HEK293 (cell line): ENCODE measurements around the gene RPS6KB2.
A peak's percentile ranks its signal among the peaks of the same experiment; 100 is the strongest.

Experiments used
- BCL11A ChIP-seq: fragments of 450-650 bp; formaldehyde crosslinking; IDR thresholded peaks from 2 replicates; pipeline ENCODE4 v1.5.1; 2016; ENCODE audit warnings: low read depth, missing biosample characterization, missing genetic modification characterization
- BCL11B ChIP-seq: fragments of 450-650 bp; formaldehyde crosslinking; IDR thresholded peaks from 2 replicates; pipeline ENCODE4 v1.5.1; 2016; ENCODE audit warnings: low read depth, missing biosample characterization, missing genetic modification characterization
- FEZF1 ChIP-seq: fragments of 450-650 bp; formaldehyde crosslinking; IDR thresholded peaks from 2 replicates; pipeline ENCODE4 v1.5.1; 2016; ENCODE audit warnings: missing biosample characterization, missing genetic modification characterization
- KLF1 ChIP-seq: fragments of 450-650 bp; formaldehyde crosslinking; IDR thresholded peaks from 2 replicates; pipeline ENCODE4 v1.5.1; 2016; ENCODE audit warnings: missing biosample characterization, missing genetic modification characterization
- PRDM6 ChIP-seq: fragments of 450-650 bp; formaldehyde crosslinking; IDR thresholded peaks from 2 replicates; pipeline ENCODE4 v1.5.1; 2017; ENCODE audit warnings: missing biosample characterization, missing genetic modification characterization
- REPIN1 ChIP-seq: fragments of 450-650 bp; formaldehyde crosslinking; IDR thresholded peaks from 2 replicates; pipeline ENCODE4 v1.5.1; 2017; ENCODE audit warnings: missing biosample characterization, missing genetic modification characterization, low read depth
- ZBTB17 ChIP-seq: fragments of 450-650 bp; formaldehyde crosslinking; IDR thresholded peaks from 2 replicates; pipeline ENCODE4 v1.5.1; 2016; ENCODE audit warnings: missing biosample characterization, missing genetic modification characterization
- ZFHX2 ChIP-seq: fragments of 450-650 bp; formaldehyde crosslinking; conservative IDR thresholded peaks from 2 replicates; pipeline ENCODE4 v1.5.1; 2016; ENCODE audit warnings: missing biosample characterization, missing genetic modification characterization
- ZNF121 ChIP-seq: fragments of 450-650 bp; formaldehyde crosslinking; IDR thresholded peaks from 2 replicates; pipeline ENCODE4 v1.5.1; 2016; ENCODE audit warnings: missing biosample characterization, missing genetic modification characterization
- ZNF24 ChIP-seq: fragments of 450-650 bp; formaldehyde crosslinking; IDR thresholded peaks from 2 replicates; pipeline ENCODE4 v1.5.1; 2016; ENCODE audit warnings: missing biosample characterization, missing genetic modification characterization
- ZNF350 ChIP-seq: fragments of 450-650 bp; formaldehyde crosslinking; IDR thresholded peaks from 2 replicates; pipeline ENCODE4 v1.5.0; 2017; ENCODE audit warnings: missing biosample characterization, mild to moderate bottlenecking, missing genetic modification characterization
- ZNF354C ChIP-seq: fragments of 450-650 bp; formaldehyde crosslinking; IDR thresholded peaks from 2 replicates; pipeline ENCODE4 v1.5.1; 2016; ENCODE audit warnings: missing biosample characterization, missing genetic modification characterization, low read depth, borderline replicate concordance
- ZNF404 ChIP-seq: fragments of 450-650 bp; formaldehyde crosslinking; IDR thresholded peaks from 2 replicates; pipeline ENCODE4 v1.5.1; 2017; ENCODE audit warnings: missing biosample characterization, missing genetic modification characterization
- ZNF549 ChIP-seq: fragments of 450-650 bp; IDR thresholded peaks from 2 replicates; pipeline ENCODE4 v1.5.1; 2018; ENCODE audit warnings: missing biosample characterization, missing genetic modification characterization, mild to moderate bottlenecking, inconsistent platforms, moderate library complexity
- ZNF558 ChIP-seq: fragments of 450-650 bp; formaldehyde crosslinking; IDR thresholded peaks from 2 replicates; pipeline ENCODE4 v1.5.1; 2016; ENCODE audit warnings: missing biosample characterization, missing genetic modification characterization
- ZNF571 ChIP-seq: fragments of 450-650 bp; formaldehyde crosslinking; IDR thresholded peaks from 2 replicates; pipeline ENCODE4 v1.5.0; 2017; ENCODE audit warnings: missing biosample characterization, missing genetic modification characterization
- ZNF626 ChIP-seq: fragments of 450-650 bp; sonication (Bioruptor Pico); formaldehyde crosslinking; IDR thresholded peaks from 2 replicates; pipeline ENCODE4 v1.5.1; 2018; ENCODE audit warnings: missing biosample characterization, missing genetic modification characterization, inconsistent platforms
- ZNF664 ChIP-seq: fragments of 450-650 bp; formaldehyde crosslinking; IDR thresholded peaks from 2 replicates; pipeline ENCODE4 v1.5.1; 2016; ENCODE audit warnings: missing biosample characterization, missing genetic modification characterization
- ZNF747 ChIP-seq: fragments of 450-650 bp; formaldehyde crosslinking; IDR thresholded peaks from 2 replicates; pipeline ENCODE4 v1.5.1; 2016; ENCODE audit warnings: missing biosample characterization, missing genetic modification characterization
- ZNF776 ChIP-seq: fragments of 450-650 bp; formaldehyde crosslinking; IDR thresholded peaks from 2 replicates; pipeline ENCODE4 v1.5.0; 2017; ENCODE audit warnings: missing biosample characterization, missing genetic modification characterization, borderline replicate concordance
- ZNF785 ChIP-seq: fragments of 450-650 bp; formaldehyde crosslinking; IDR thresholded peaks from 2 replicates; pipeline ENCODE4 v1.5.1; 2016; ENCODE audit warnings: missing biosample characterization, missing genetic modification characterization
- ZSCAN30 ChIP-seq: fragments of 450-650 bp; IDR thresholded peaks from 2 replicates; pipeline ENCODE4 v1.5.1; 2018; ENCODE audit warnings: missing biosample characterization, mild to moderate bottlenecking, missing genetic modification characterization, moderate library complexity
- TF ChIP-seq, protein P1 (sequence below): fragments of 450-650 bp; formaldehyde crosslinking; optimal IDR thresholded peaks from 2 replicates; pipeline ENCODE3; 2016; ENCODE audit warnings: missing biosample characterization, mild to moderate bottlenecking, missing genetic modification characterization
- TF ChIP-seq, protein P2 (sequence below): fragments of 450-650 bp; formaldehyde crosslinking; conservative IDR thresholded peaks from 2 replicates; pipeline ENCODE4 v1.5.1; 2016; ENCODE audit warnings: low read depth, missing biosample characterization, missing genetic modification characterization
- TF ChIP-seq, protein P3 (sequence below): fragments of 450-650 bp; formaldehyde crosslinking; IDR thresholded peaks from 2 replicates; pipeline ENCODE4 v1.5.1; 2016; ENCODE audit warnings: missing biosample characterization, missing genetic modification characterization
- TF ChIP-seq, protein P4 (sequence below): fragments of 450-650 bp; IDR thresholded peaks from 2 replicates; pipeline ENCODE4 v1.5.1; 2018; ENCODE audit warnings: missing biosample characterization, mild to moderate bottlenecking, missing genetic modification characterization

The RPS6KB2 gene

GRCh38 chr11:67435031-67435726, 6.9 kb downstream of the RPS6KB2 start (continued):
- TF ChIP-seq, protein P1, sequence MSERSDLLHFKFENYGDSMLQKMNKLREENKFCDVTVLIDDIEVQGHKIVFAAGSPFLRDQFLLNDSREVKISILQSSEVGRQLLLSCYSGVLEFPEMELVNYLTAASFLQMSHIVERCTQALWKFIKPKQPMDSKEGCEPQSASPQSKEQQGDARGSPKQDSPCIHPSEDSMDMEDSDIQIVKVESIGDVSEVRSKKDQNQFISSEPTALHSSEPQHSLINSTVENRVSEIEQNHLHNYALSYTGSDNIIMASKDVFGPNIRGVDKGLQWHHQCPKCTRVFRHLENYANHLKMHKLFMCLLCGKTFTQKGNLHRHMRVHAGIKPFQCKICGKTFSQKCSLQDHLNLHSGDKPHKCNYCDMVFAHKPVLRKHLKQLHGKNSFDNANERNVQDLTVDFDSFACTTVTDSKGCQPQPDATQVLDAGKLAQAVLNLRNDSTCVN, result no peak
- no peak for TF ChIP-seq ZNF549
- TF ChIP-seq BCL11A (tag by site-specific recombination), result no peak
- TF ChIP-seq ZNF776 (tag by site-specific recombination), result no peak
- TF ChIP-seq ZNF404, result no peak
- no peak for TF ChIP-seq ZNF747 (tag by site-specific recombination)
- TF ChIP-seq ZNF24, result no peak
- TF ChIP-seq ZNF664 (tag by site-specific recombination), result no peak
- TF ChIP-seq ZNF121 (tag by site-specific recombination), result no peak
- no peak for TF ChIP-seq ZBTB17 (tag by site-specific recombination)
- peak; percentile 88 for TF ChIP-seq KLF1 (tag by site-specific recombination)
- no peak for TF ChIP-seq PRDM6 (tag by site-specific recombination)
- TF ChIP-seq, protein P2, sequence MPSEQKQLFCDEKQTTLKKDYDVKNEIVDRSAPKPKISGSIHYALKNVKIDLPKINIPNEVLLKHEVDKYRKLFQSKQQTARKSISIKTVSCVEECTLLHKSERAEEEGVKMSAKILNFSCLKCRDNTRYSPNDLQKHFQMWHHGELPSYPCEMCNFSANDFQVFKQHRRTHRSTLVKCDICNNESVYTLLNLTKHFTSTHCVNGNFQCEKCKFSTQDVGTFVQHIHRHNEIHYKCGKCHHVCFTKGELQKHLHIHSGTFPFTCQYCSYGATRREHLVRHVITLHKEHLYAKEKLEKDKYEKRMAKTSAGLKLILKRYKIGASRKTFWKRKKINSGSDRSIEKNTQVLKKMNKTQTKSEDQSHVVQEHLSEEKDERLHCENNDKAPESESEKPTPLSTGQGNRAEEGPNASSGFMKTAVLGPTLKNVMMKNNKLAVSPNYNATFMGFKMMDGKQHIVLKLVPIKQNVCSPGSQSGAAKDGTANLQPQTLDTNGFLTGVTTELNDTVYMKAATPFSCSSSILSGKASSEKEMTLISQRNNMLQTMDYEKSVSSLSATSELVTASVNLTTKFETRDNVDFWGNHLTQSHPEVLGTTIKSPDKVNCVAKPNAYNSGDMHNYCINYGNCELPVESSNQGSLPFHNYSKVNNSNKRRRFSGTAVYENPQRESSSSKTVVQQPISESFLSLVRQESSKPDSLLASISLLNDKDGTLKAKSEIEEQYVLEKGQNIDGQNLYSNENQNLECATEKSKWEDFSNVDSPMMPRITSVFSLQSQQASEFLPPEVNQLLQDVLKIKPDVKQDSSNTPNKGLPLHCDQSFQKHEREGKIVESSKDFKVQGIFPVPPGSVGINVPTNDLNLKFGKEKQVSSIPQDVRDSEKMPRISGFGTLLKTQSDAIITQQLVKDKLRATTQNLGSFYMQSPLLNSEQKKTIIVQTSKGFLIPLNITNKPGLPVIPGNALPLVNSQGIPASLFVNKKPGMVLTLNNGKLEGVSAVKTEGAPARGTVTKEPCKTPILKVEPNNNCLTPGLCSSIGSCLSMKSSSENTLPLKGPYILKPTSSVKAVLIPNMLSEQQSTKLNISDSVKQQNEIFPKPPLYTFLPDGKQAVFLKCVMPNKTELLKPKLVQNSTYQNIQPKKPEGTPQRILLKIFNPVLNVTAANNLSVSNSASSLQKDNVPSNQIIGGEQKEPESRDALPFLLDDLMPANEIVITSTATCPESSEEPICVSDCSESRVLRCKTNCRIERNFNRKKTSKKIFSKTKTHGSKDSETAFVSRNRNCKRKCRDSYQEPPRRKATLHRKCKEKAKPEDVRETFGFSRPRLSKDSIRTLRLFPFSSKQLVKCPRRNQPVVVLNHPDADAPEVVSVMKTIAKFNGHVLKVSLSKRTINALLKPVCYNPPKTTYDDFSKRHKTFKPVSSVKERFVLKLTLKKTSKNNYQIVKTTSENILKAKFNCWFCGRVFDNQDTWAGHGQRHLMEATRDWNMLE (tag by site-specific recombination), result no peak
- TF ChIP-seq, protein P3, sequence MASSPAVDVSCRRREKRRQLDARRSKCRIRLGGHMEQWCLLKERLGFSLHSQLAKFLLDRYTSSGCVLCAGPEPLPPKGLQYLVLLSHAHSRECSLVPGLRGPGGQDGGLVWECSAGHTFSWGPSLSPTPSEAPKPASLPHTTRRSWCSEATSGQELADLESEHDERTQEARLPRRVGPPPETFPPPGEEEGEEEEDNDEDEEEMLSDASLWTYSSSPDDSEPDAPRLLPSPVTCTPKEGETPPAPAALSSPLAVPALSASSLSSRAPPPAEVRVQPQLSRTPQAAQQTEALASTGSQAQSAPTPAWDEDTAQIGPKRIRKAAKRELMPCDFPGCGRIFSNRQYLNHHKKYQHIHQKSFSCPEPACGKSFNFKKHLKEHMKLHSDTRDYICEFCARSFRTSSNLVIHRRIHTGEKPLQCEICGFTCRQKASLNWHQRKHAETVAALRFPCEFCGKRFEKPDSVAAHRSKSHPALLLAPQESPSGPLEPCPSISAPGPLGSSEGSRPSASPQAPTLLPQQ (tag by site-specific recombination), result no peak
- no peak for TF ChIP-seq BCL11B (tag by site-specific recombination)
- TF ChIP-seq ZNF626 (tag by site-specific recombination), result no peak
- TF ChIP-seq, protein P4, sequence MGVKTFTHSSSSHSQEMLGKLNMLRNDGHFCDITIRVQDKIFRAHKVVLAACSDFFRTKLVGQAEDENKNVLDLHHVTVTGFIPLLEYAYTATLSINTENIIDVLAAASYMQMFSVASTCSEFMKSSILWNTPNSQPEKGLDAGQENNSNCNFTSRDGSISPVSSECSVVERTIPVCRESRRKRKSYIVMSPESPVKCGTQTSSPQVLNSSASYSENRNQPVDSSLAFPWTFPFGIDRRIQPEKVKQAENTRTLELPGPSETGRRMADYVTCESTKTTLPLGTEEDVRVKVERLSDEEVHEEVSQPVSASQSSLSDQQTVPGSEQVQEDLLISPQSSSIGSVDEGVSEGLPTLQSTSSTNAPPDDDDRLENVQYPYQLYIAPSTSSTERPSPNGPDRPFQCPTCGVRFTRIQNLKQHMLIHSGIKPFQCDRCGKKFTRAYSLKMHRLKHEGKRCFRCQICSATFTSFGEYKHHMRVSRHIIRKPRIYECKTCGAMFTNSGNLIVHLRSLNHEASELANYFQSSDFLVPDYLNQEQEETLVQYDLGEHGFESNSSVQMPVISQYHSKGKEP, result no peak
- no peak for TF ChIP-seq FEZF1
- TF ChIP-seq ZNF350, result no peak
- no peak for TF ChIP-seq REPIN1 (tag by site-specific recombination)
- TF ChIP-seq ZFHX2 (tag by site-specific recombination), result peak; percentile 70
- TF ChIP-seq ZNF354C (tag by site-specific recombination), result no peak
- TF ChIP-seq ZNF558 (tag by site-specific recombination), result no peak
- TF ChIP-seq ZSCAN30 (tag by site-specific recombination), result no peak
- no peak for TF ChIP-seq ZNF571 (tag by site-specific recombination)
- TF ChIP-seq ZNF785, result no peak
